GM12874 (cell line): Measurements from ENCODE around the gene GPR132.

ENCODE experiments used
- TF ChIP-seq, protein P1 (sequence below): IDR thresholded peaks from 2 replicates; pipeline ENCODE4 v1.5.1; 2011; ENCODE audit warnings: low read depth, mild to moderate bottlenecking, control low read depth, low read length, moderate library complexity; ENCODE audit not compliant: insufficient read depth

GPR132 gene

DNA sequence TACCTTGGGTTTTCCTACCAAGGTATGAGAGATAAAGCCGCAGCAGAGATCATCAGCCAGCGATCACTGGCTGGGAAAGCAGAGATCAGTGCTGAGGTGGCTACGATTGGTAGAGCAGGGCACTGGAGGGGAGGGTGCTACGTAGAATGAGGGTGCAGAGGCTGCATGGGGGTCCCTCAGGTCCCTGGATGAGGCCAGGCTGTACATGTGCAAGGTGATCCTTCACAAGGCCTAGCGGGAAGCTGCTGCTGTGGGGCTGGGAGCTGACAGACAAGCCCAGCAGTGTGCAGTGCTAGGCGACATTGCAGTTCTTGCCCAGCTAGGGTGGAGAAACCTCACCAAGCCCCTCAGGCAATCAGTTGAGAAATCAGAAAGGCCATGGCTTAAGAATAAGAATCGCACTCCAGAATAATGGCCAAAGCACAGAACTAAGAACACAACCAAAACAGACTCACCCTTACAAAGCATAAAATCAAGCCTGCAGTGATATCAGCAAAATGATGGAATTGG lies 37.2 kb upstream of the GPR132 start:
- TF ChIP-seq, protein P1, sequence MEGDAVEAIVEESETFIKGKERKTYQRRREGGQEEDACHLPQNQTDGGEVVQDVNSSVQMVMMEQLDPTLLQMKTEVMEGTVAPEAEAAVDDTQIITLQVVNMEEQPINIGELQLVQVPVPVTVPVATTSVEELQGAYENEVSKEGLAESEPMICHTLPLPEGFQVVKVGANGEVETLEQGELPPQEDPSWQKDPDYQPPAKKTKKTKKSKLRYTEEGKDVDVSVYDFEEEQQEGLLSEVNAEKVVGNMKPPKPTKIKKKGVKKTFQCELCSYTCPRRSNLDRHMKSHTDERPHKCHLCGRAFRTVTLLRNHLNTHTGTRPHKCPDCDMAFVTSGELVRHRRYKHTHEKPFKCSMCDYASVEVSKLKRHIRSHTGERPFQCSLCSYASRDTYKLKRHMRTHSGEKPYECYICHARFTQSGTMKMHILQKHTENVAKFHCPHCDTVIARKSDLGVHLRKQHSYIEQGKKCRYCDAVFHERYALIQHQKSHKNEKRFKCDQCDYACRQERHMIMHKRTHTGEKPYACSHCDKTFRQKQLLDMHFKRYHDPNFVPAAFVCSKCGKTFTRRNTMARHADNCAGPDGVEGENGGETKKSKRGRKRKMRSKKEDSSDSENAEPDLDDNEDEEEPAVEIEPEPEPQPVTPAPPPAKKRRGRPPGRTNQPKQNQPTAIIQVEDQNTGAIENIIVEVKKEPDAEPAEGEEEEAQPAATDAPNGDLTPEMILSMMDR = no peak

- TF ChIP-seq, protein P1 = no peak
Measured at GRCh38 chr14:105100910-105101309, 35.7 kb upstream of the GPR132 start.

DNA sequence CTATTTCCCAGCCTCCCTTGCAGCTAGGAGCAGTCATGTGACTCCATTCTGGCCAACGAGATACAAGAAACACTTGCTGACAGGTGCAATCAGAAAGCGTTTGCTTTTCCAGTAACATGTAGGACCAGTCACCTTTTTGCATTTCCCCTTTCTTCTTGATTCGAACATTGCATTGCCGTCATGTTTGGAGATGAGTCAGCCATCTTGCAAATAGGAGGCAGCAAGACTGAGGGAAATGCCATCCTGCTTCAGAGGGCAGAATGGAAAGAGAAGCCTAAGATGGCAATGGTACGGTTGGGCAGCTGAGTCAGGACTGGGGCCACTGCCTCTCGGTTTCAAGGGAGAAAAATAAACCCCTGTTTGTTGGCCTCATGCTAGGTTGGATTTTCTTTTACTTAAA lies 34.5 kb upstream of the GPR132 start:
- TF ChIP-seq, protein P1 = no peak

DNA sequence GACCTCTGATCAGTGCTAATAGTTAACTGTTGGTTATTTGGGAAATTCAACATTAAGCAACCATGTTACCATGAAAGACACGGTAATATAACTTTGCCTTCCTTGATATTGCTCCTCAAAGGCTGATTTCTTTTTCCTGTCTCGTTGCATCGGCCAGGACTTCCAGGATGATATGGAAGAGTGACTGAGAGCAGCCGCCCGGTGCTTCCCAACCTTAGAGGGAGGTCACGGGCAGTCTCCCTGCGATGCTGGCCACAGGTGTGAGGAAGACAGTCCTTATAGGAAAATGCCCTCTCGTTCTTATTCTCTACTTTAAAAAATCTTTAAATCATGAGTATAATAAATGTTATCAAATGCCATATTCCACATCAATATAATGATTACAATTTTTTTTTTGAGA lies 33.1 kb upstream of the GPR132 start:
- TF ChIP-seq, protein P1 = no peak

DNA sequence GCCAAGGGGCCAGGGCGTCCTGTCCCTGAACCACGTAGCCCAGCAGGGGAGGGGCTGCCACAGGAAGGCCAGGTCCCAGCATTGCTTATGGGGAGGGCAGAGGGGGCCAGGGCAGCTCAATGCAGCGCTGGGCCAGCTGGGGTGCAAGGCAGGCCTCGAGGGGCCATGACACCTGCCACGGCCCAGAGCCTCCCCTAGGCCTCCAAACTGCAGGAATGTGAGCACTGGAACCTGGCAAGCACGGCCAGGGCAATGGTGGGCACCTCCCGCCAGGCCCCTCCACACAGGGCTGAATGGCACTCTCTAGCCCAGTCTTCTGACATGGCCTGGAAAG lies 32.5 kb upstream of the GPR132 start:
- TF ChIP-seq, protein P1 = no peak

- TF ChIP-seq, protein P1 = no peak
Measured at GRCh38 chr14:105096206-105096875, 31.1 kb upstream of the GPR132 start.

DNA sequence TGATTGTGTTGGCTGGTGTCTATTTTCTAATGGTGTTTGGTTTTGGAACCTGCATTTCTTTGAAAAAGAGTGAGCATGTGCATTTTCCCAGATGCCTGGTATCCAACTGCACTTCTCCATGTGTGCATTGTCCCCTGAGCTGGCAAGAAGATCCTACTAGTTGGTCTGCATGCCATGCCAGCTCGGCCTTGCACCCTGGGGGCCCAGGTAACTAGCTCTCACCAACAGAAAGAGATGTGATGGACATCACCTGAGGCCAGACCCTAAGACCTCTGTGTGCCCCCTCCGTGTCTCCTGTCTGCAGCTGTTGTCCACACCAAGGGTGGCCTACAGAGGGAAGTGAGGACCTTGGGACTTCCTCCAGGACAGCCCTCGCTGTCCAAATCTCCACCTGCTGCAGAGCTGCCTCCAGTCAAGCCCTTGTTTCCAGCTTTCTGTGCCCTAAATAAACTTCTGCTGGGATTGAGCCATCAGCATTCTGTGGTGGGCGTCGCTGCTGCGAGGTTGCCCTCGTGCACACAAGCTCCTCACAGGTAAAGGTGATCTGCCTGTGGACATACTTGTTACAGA lies 30.1 kb upstream of the GPR132 start:
- TF ChIP-seq, protein P1 = no peak
